CD4-positive, alpha-beta memory T cell (primary cell): ENCODE measurements around the gene MRPS12. TPM values are rescaled to one million over a fixed set of nuclear protein-coding genes. Genes with fewer than 3 reads are reported as not detected.

ENCODE experiments used
- CTCF ChIA-PET: fragments of 350-600 bp; sonication (Branson Sonifier 250); formaldehyde crosslinking; loops from one replicate; lab custom pipeline; 2021; ENCODE audit warnings: inconsistent platforms; ENCODE audit not compliant: partially characterized antibody; lab: Charles Lee
- POLR2A ChIA-PET: fragments of 350-600 bp; sonication (Branson Sonifier 250); formaldehyde crosslinking; loops from one replicate; lab custom pipeline; 2021; ENCODE audit not compliant: partially characterized antibody; lab: Charles Lee
- DNase-seq, 5 donors: peaks; one replicate each; pipeline versions ENCODE4 v3.0.0 to v3.0.0-alpha.2; 2020 to 2022; ENCODE audit warnings: mixed read lengths in 1 of 5
- H3K27ac ChIP-seq: one replicate; pipeline ENCODE4 v1.7.0; 2013; ENCODE audit warnings: low read depth, low read length
- H3K27me3 ChIP-seq: 2 replicates; pipeline ENCODE4 v1.7.0; 2013; ENCODE audit warnings: mild to moderate bottlenecking, low read length, moderate library complexity; ENCODE audit not compliant: insufficient read depth
- H3K36me3 ChIP-seq: 2 replicates; pipeline ENCODE4 v1.7.0; 2013; ENCODE audit warnings: mild to moderate bottlenecking, low read length, moderate library complexity; ENCODE audit not compliant: insufficient read depth
- H3K4me1 ChIP-seq: 2 replicates; pipeline ENCODE4 v1.7.0; 2013; ENCODE audit warnings: mild to moderate bottlenecking, low read length, moderate library complexity; ENCODE audit not compliant: insufficient read depth
- H3K4me3 ChIP-seq, 2 donors: one replicate each; pipeline ENCODE4 v1.7.0; 2013; ENCODE audit warnings: low read length in 2 of 2, mild to moderate bottlenecking in 1 of 2
- H3K9me3 ChIP-seq, 2 donors: one replicate each; pipeline ENCODE4 v1.7.0; 2013; ENCODE audit warnings: low read length in 2 of 2, control low read depth in 1 of 2; ENCODE audit not compliant: control insufficient read depth in 1 of 2
- H3K27ac Mint-ChIP-seq, 7 donors: one replicate each; pipeline ENCODE4 v1.8.0; 2020 to 2021; ENCODE audit warnings: mixed read lengths in 7 of 7, mild to moderate bottlenecking in 6 of 7, inconsistent platforms in 3 of 7, moderate library complexity in 3 of 7
- H3K27me3 Mint-ChIP-seq, 2 donors: one replicate each; pipeline ENCODE4 v1.8.0; 2020 to 2021; ENCODE audit warnings: mixed read lengths in 2 of 2
- H3K36me3 Mint-ChIP-seq, 2 donors: one replicate each; pipeline ENCODE4 v1.8.0; 2020 to 2021; ENCODE audit warnings: mixed read lengths in 2 of 2, inconsistent platforms in 1 of 2, mild to moderate bottlenecking in 1 of 2
- H3K4me1 Mint-ChIP-seq, 4 donors: one replicate each; pipeline ENCODE4 v1.8.0; 2020 to 2021; ENCODE audit warnings: mixed read lengths in 4 of 4, mild to moderate bottlenecking in 1 of 4
- H3K4me3 Mint-ChIP-seq, 8 donors: one replicate each; pipeline ENCODE4 v1.8.0; 2020 to 2021; ENCODE audit warnings: mixed read lengths in 8 of 8, mild to moderate bottlenecking in 7 of 8, moderate library complexity in 6 of 8, inconsistent platforms in 3 of 8
- H3K9me3 Mint-ChIP-seq, 8 donors: one replicate each; pipeline ENCODE4 v1.8.0; 2020 to 2021; ENCODE audit warnings: mixed read lengths in 8 of 8, mild to moderate bottlenecking in 5 of 8, inconsistent platforms in 3 of 8, moderate library complexity in 1 of 8
- intact Hi-C: fragments of 100-400 bp; cut with micrococcal nuclease; formaldehyde crosslinking; loops from one replicate; pipeline ENCODE4 v1.15.1; 2023
- polyA plus RNA-seq, 2 donors: library from polyadenylated mRNA; unstranded; fragments of 300-500 nt; fragmentation: Illumina TruSeq; gene quantifications; one replicate each; pipeline ENCODE4 v1.2.3, GENCODE V29; 2021
- total RNA-seq, 2 experiments: library from RNA; stranded (reverse); gene quantifications; one replicate each; pipeline ENCODE4 v1.2.3, GENCODE V29; 2021

The MRPS12 gene
- total and polyA plus RNA-seq, 4 experiments from 2014 or later: 25.2 to 118 (median 51.7) TPM

- Mint-ChIP-seq H3K9me3 (no peaks in the 10 kb centered on the region), H3K36me3 (no peaks in the 10 kb centered on the region), H3K4me3 (no peak overlapping the region), H3K4me1 (peaks cover 0 to 18% (median 11%) of the 10 kb centered on the region in 4 donors), H3K27ac (no peak overlapping the region), H3K27me3 (peaks cover 10 to 17% of the 10 kb centered on the region in 2 donors)
- Histone ChIP-seq H3K9me3 (no peaks in the 10 kb centered on the region), H3K27ac (no peak overlapping the region), H3K4me3 (no peak overlapping the region), H3K36me3 (no peaks in the 10 kb centered on the region), H3K4me1 (no peaks in the 10 kb centered on the region), H3K27me3 (no peaks in the 10 kb centered on the region)
- ChIA-PET CTCF (interaction anchor here (2.7 kb wide), 1 partner anchor 10 kb away, joined by 6 read pairs; no protein-coding TSS in a partner anchor), POLR2A (no interaction called here)
- intact Hi-C loops: no loop called here
- no peak for DNase-seq
Measured at GRCh38 chr19:38971672-38972071, 40.9 kb downstream of the MRPS12 start.

- intact Hi-C loops: no loop called here
- no peaks in the 10 kb centered on the region for H3K36me3 ChIP-seq
- no peak overlapping the region for H3K4me3 ChIP-seq
- Mint-ChIP-seq H3K4me3 (peak overlapping the region in 7 of 8 donors; percentile 3 to 68 (median 38)), H3K27ac (no peak overlapping the region), H3K27me3 (peaks cover 17 to 25% of the 10 kb centered on the region in 2 donors), H3K9me3 (no peaks in the 10 kb centered on the region), H3K4me1 (peaks cover 0 to 19% (median 11%) of the 10 kb centered on the region in 4 donors), H3K36me3 (no peaks in the 10 kb centered on the region)
- no peaks in the 10 kb centered on the region for H3K4me1 ChIP-seq
- H3K27ac ChIP-seq: no peak overlapping the region
- H3K9me3 ChIP-seq: no peaks in the 10 kb centered on the region
- no peak for DNase-seq
- no peaks in the 10 kb centered on the region for H3K27me3 ChIP-seq
- ChIA-PET CTCF (no interaction called here), POLR2A (no interaction called here)
Measured at GRCh38 chr19:38974624-38975213, 44.0 kb downstream of the MRPS12 start.

GRCh38 chr19:38975214-38975860, 44.6 kb downstream of the MRPS12 start, which contains the start of gene FBXO17:
FBXO17 (minus strand) TSS chr19:38975742; CDS start chr19:38950319, 25,423 bp downstream.
- Mint-ChIP-seq H3K27ac (peak within 1 kb of the TSS in 1 of 7 donors; percentile 19), H3K4me1 (peaks cover 0 to 19% (median 11%) of the 10 kb centered on the region in 4 donors), H3K4me3 (peak within 1 kb of the TSS; percentile 27 to 76 (median 61)), H3K36me3 (no peaks in the 10 kb centered on the region), H3K9me3 (peaks cover 0 to 2% (median under 1%) of the 10 kb centered on the region in 8 donors), H3K27me3 (peaks cover 17 to 25% of the 10 kb centered on the region in 2 donors)
- no peak for DNase-seq
- Histone ChIP-seq H3K27me3 (no peaks in the 10 kb centered on the region), H3K4me1 (no peaks in the 10 kb centered on the region), H3K36me3 (no peaks in the 10 kb centered on the region), H3K9me3 (no peaks in the 10 kb centered on the region), H3K27ac (no peak within 1 kb of the TSS), H3K4me3 (no peak within 1 kb of the TSS)
- intact Hi-C loops: no loop called here
- ChIA-PET POLR2A (no interaction called here), CTCF (no interaction called here)

GRCh38 chr19:38975861-38976271, 45.1 kb downstream of the MRPS12 start:
- intact Hi-C loops: no loop called here
- CTCF ChIA-PET: no interaction called here
- Mint-ChIP-seq H3K4me1 (peaks cover 0 to 19% (median 11%) of the 10 kb centered on the region in 4 donors), H3K27me3 (peaks cover 17 to 25% of the 10 kb centered on the region in 2 donors), H3K27ac (no peak overlapping the region), H3K36me3 (peaks cover 0 to 1% of the 10 kb centered on the region in 2 donors), H3K4me3 (peak overlapping the region in 5 of 8 donors; percentile 60 to 76 (median 73)), H3K9me3 (peaks cover 0 to 6% (median 1%) of the 10 kb centered on the region in 8 donors)
- no peak for DNase-seq
- H3K27ac ChIP-seq: no peak overlapping the region
- no peaks in the 10 kb centered on the region for H3K36me3 ChIP-seq
- H3K4me3 ChIP-seq: no peak overlapping the region
- no peaks in the 10 kb centered on the region for H3K4me1 ChIP-seq
- POLR2A ChIA-PET: no interaction called here
- no peaks in the 10 kb centered on the region for H3K9me3 ChIP-seq
- no peaks in the 10 kb centered on the region for H3K27me3 ChIP-seq

GRCh38 chr19:38977445-38978325, 46.9 kb downstream of the MRPS12 start:
- DNase-seq: no peak
- Mint-ChIP-seq H3K27me3 (peaks cover 17 to 24% of the 10 kb centered on the region in 2 donors), H3K4me1 (peaks cover 0 to 19% (median 11%) of the 10 kb centered on the region in 4 donors), H3K4me3 (no peak overlapping the region), H3K9me3 (peaks cover 0 to 6% (median 1%) of the 10 kb centered on the region in 8 donors), H3K36me3 (peaks cover 0 to 1% of the 10 kb centered on the region in 2 donors), H3K27ac (no peak overlapping the region)
- ChIA-PET POLR2A (interaction anchor here (0.9 kb wide), 1 partner anchor 17 kb away, joined by 3 read pairs; no protein-coding TSS in a partner anchor), CTCF (interaction anchor here (1.4 kb wide), 1 partner anchor 16 kb away, joined by 3 read pairs; no protein-coding TSS in a partner anchor)
- no peak overlapping the region for H3K27ac ChIP-seq
- H3K27me3 ChIP-seq: no peaks in the 10 kb centered on the region
- H3K4me1 ChIP-seq: no peaks in the 10 kb centered on the region
- H3K36me3 ChIP-seq: no peaks in the 10 kb centered on the region
- no peaks in the 10 kb centered on the region for H3K9me3 ChIP-seq
- intact Hi-C loops: no loop called here
- H3K4me3 ChIP-seq: no peak overlapping the region

- no peak overlapping the region for H3K27ac Mint-ChIP-seq
- Histone ChIP-seq H3K9me3 (no peaks in the 10 kb centered on the region), H3K36me3 (no peaks in the 10 kb centered on the region), H3K4me3 (no peak overlapping the region), H3K4me1 (no peaks in the 10 kb centered on the region), H3K27ac (no peak overlapping the region), H3K27me3 (no peaks in the 10 kb centered on the region)
- peaks cover 0 to 19% (median 11%) of the 10 kb centered on the region in 4 donors for H3K4me1 Mint-ChIP-seq
- ChIA-PET CTCF (no interaction called here), POLR2A (no interaction called here)
- no peak overlapping the region for H3K4me3 Mint-ChIP-seq
- intact Hi-C loops: no loop called here
- peaks cover 0 to 1% of the 10 kb centered on the region in 2 donors for H3K36me3 Mint-ChIP-seq
- peaks cover 0 to 6% (median 1%) of the 10 kb centered on the region in 8 donors for H3K9me3 Mint-ChIP-seq
- peaks cover 17 to 24% of the 10 kb centered on the region in 2 donors for H3K27me3 Mint-ChIP-seq
- no peak for DNase-seq
Measured at GRCh38 chr19:38978326-38978689, 47.6 kb downstream of the MRPS12 start.
